Subcutaneous abdominal adipose tissue (tissue), 5 donors: Measurements from ENCODE around the gene CHAT.

Experiments
- H3K27ac ChIP-seq: one replicate; pipeline ENCODE4 v1.7.0; 2013; ENCODE audit warnings: low read depth, mild to moderate bottlenecking, inconsistent platforms, low read length, moderate library complexity
- H3K27me3 ChIP-seq, 5 donors: one replicate each; pipeline ENCODE4 v1.7.0; 2013; ENCODE audit warnings: low read length in 5 of 5, inconsistent platforms in 1 of 5; ENCODE audit not compliant: control insufficient read depth in 5 of 5, insufficient read depth in 4 of 5
- H3K36me3 ChIP-seq, 5 donors: one replicate each; pipeline ENCODE4 v1.7.0; 2013; ENCODE audit warnings: low read length in 5 of 5; ENCODE audit not compliant: control insufficient read depth in 5 of 5, insufficient read depth in 5 of 5
- H3K4me1 ChIP-seq, 5 donors: one replicate each; pipeline ENCODE4 v1.7.0; 2013; ENCODE audit warnings: low read length in 5 of 5, mild to moderate bottlenecking in 3 of 5, moderate library complexity in 1 of 5; ENCODE audit not compliant: control insufficient read depth in 5 of 5, insufficient read depth in 5 of 5
- H3K4me3 ChIP-seq, 5 donors: one replicate each; pipeline ENCODE4 v1.7.0; 2013; ENCODE audit warnings: low read length in 5 of 5, low read depth in 1 of 5
- H3K9ac ChIP-seq, 5 donors: one replicate each; pipeline ENCODE4 v1.7.0; 2013; ENCODE audit warnings: low read length in 5 of 5, mild to moderate bottlenecking in 4 of 5, moderate library complexity in 3 of 5
- H3K9me3 ChIP-seq, 5 donors: one replicate each; pipeline ENCODE4 v1.7.0; 2013; ENCODE audit warnings: low read length in 5 of 5; ENCODE audit not compliant: control insufficient read depth in 5 of 5
- donor health status: healthy.
- donor health status: healthy.
- donor health status: healthy.
- donor health status: healthy.
- donor health status: healthy.

The CHAT gene

GRCh38 chr10:49613882-49614241 is at the start of gene CHAT:
CHAT (plus strand) TSS chr10:49614037; CDS start chr10:49614190, 153 bp downstream.
- Histone ChIP-seq H3K36me3 (no peaks in the 10 kb centered on the region), H3K27me3 (peaks cover 54 to 84% (median 76%) of the 10 kb centered on the region in 5 donors), H3K9me3 (peaks cover 0 to 8% (median 0%) of the 10 kb centered on the region in 5 donors), H3K9ac (no peak within 1 kb of the TSS), H3K4me3 (no peak within 1 kb of the TSS), H3K27ac (no peak within 1 kb of the TSS), H3K4me1 (peaks cover 0 to 20% (median 13%) of the 10 kb centered on the region in 5 donors)

- peaks cover 0 to 8% (median 5%) of the 10 kb centered on the region in 5 donors for H3K4me1 ChIP-seq
- no peaks in the 10 kb centered on the region for H3K36me3 ChIP-seq
- H3K4me3 ChIP-seq: no peak overlapping the region
- no peak overlapping the region for H3K27ac ChIP-seq
- peaks cover 0 to 9% (median 5%) of the 10 kb centered on the region in 5 donors for H3K9me3 ChIP-seq
- peaks cover 0 to 3% (median 0%) of the 10 kb centered on the region in 5 donors for H3K27me3 ChIP-seq
- H3K9ac ChIP-seq: no peak overlapping the region
These were observed 49.3 kb upstream of the CHAT start for GRCh38 chr10:49564461-49565009.

- Histone ChIP-seq H3K9me3 (peaks cover 0 to 13% (median 8%) of the 10 kb centered on the region in 5 donors), H3K27me3 (peaks cover 0 to 4% (median 3%) of the 10 kb centered on the region in 5 donors), H3K27ac (no peak overlapping the region), H3K4me3 (no peak overlapping the region), H3K4me1 (no peaks in the 10 kb centered on the region), H3K36me3 (no peaks in the 10 kb centered on the region), H3K9ac (no peak overlapping the region)
These were observed 46.0 kb upstream of the CHAT start for GRCh38 chr10:49567810-49568209.

- Histone ChIP-seq H3K9me3 (peaks cover 0 to 13% (median 8%) of the 10 kb centered on the region in 5 donors), H3K9ac (no peak overlapping the region), H3K27me3 (peaks cover 0 to 4% (median 3%) of the 10 kb centered on the region in 5 donors), H3K4me3 (no peak overlapping the region), H3K36me3 (no peaks in the 10 kb centered on the region), H3K27ac (no peak overlapping the region), H3K4me1 (no peaks in the 10 kb centered on the region)
These were observed 45.6 kb upstream of the CHAT start for GRCh38 chr10:49568235-49568634.

- Histone ChIP-seq H3K27ac (no peak overlapping the region), H3K9ac (no peak overlapping the region), H3K9me3 (peaks cover 0 to 13% (median 8%) of the 10 kb centered on the region in 5 donors), H3K4me1 (no peaks in the 10 kb centered on the region), H3K4me3 (no peak overlapping the region), H3K27me3 (peaks cover 0 to 4% (median 0%) of the 10 kb centered on the region in 5 donors), H3K36me3 (no peaks in the 10 kb centered on the region)
These were observed 44.7 kb upstream of the CHAT start for GRCh38 chr10:49569031-49569631.

- Histone ChIP-seq H3K4me3 (no peak overlapping the region), H3K9me3 (peaks cover 0 to 13% (median 8%) of the 10 kb centered on the region in 5 donors), H3K27me3 (peaks cover 0 to 4% (median 0%) of the 10 kb centered on the region in 5 donors), H3K9ac (no peak overlapping the region), H3K27ac (no peak overlapping the region), H3K36me3 (no peaks in the 10 kb centered on the region), H3K4me1 (no peaks in the 10 kb centered on the region)
These were observed 42.4 kb upstream of the CHAT start for GRCh38 chr10:49571388-49571787.

GRCh38 chr10:49572594-49573114 is 41.2 kb upstream of the CHAT start:
- H3K4me1 ChIP-seq: no peaks in the 10 kb centered on the region
- no peak overlapping the region for H3K27ac ChIP-seq
- peaks cover 0 to 13% (median 8%) of the 10 kb centered on the region in 5 donors for H3K9me3 ChIP-seq
- H3K36me3 ChIP-seq: no peaks in the 10 kb centered on the region
- no peak overlapping the region for H3K4me3 ChIP-seq
- no peak overlapping the region for H3K9ac ChIP-seq
- H3K27me3 ChIP-seq: peaks cover 0 to 4% (median 0%) of the 10 kb centered on the region in 5 donors

GRCh38 chr10:49575489-49576072 is 38.3 kb upstream of the CHAT start:
- Histone ChIP-seq H3K4me3 (no peak overlapping the region), H3K4me1 (no peaks in the 10 kb centered on the region), H3K36me3 (no peaks in the 10 kb centered on the region), H3K27ac (no peak overlapping the region), H3K9ac (no peak overlapping the region), H3K9me3 (no peaks in the 10 kb centered on the region), H3K27me3 (peaks cover 0 to 3% (median 0%) of the 10 kb centered on the region in 5 donors)

- no peaks in the 10 kb centered on the region for H3K4me1 ChIP-seq
- H3K27ac ChIP-seq: no peak overlapping the region
- no peak overlapping the region for H3K9ac ChIP-seq
- H3K36me3 ChIP-seq: no peaks in the 10 kb centered on the region
- peaks cover 0 to 3% (median 0%) of the 10 kb centered on the region in 5 donors for H3K27me3 ChIP-seq
- no peak overlapping the region for H3K4me3 ChIP-seq
- H3K9me3 ChIP-seq: no peaks in the 10 kb centered on the region
These were observed 36.5 kb upstream of the CHAT start for GRCh38 chr10:49577182-49577925.
